SH-SY5Y (cell line): ENCODE data around the gene GNAI1.

Source experiments
- GATA2 ChIP-seq: IDR thresholded peaks from 2 replicates; pipeline ENCODE4 v1.6.1; 2011; ENCODE audit warnings: mild to moderate bottlenecking, low read depth, low read length
- GATA3 ChIP-seq: IDR thresholded peaks from 2 replicates; pipeline ENCODE4 v1.6.1; 2011; ENCODE audit warnings: low read depth, mild to moderate bottlenecking, low read length, moderate library complexity

- TF ChIP-seq GATA2 (no peak), GATA3 (no peak)
Measured at GRCh38 chr7:80151274-80151665, 16.6 kb downstream of the GNAI1 start.
